GM12892 (cell line): ENCODE data around the gene PBOV1.

Experiments
- POLR2A ChIP-seq: IDR thresholded peaks from 2 replicates; pipeline ENCODE4 v1.6.1; 2011; ENCODE audit warnings: low read depth, low read length, control low read depth
- POLR2AphosphoS5 ChIP-seq: IDR thresholded peaks from 2 replicates; pipeline ENCODE4 v1.6.1; 2011; ENCODE audit warnings: low read depth, low read length, control low read depth

DNA sequence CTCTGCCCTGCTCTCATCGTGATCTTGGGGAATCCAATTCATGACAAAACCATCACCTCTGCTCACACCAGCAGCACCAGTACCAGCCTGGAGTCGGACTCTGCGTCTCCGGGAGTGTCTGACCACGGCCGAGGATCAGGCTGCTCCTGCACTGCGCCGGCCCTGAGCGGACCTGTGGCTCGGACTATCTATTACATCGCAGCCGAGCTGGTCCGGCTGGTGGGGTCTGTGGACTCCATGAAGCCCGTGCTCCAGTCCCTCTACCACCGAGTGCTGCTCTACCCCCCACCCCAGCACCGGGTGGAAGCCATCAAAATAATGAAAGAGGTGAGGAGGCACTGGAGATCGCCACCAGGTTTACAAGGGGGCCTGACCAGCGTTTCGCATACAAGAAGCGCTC lies 37.2 kb upstream of the PBOV1 start:
- TF ChIP-seq POLR2AphosphoS5 (no peak), POLR2A (no peak)
